H4 (cell line): ENCODE data around the gene SOD3. TPM values are rescaled to one million over a fixed set of nuclear protein-coding genes. Genes with fewer than 3 reads are reported as not detected.
A peak's percentile ranks its signal among the peaks of the same experiment; 100 is the strongest.

Source experiments
- DNase-seq: peaks from one replicate; pipeline ENCODE4 v3.0.0-alpha.2; 2015; ENCODE audit warnings: low spot score
- total RNA-seq: library from RNA; depleted of rRNA; stranded (reverse); fragments of >200 nt; shearing (Covaris generic); gene quantifications from 2 replicates; pipeline ENCODE4 v1.2.3, GENCODE V29; 2014

Gene SOD3
- total RNA-seq, 1 experiment from 2014 or later = not detected

GRCh38 chr4:24775032-24775605 lies 20.3 kb upstream of the SOD3 start:
- no peak for DNase-seq

- no peak for DNase-seq
Observed at GRCh38 chr4:24775750-24776149, 19.6 kb upstream of the SOD3 start.

GRCh38 chr4:24777536-24778463 lies 17.6 kb upstream of the SOD3 start:
- no peak for DNase-seq

GRCh38 chr4:24778464-24779225 lies 16.7 kb upstream of the SOD3 start:
- DNase-seq = peak; percentile 86

- DNase-seq = no peak
Observed at GRCh38 chr4:24780936-24781495, 14.4 kb upstream of the SOD3 start.

GRCh38 chr4:24781999-24782745 lies 13.2 kb upstream of the SOD3 start:
- peak; percentile 32 for DNase-seq

- DNase-seq = no peak
Observed at GRCh38 chr4:24783506-24783905, 11.9 kb upstream of the SOD3 start.

GRCh38 chr4:24791043-24791442 lies 4.3 kb upstream of the SOD3 start:
- DNase-seq = no peak

GRCh38 chr4:24792552-24792951 lies 2.8 kb upstream of the SOD3 start:
- DNase-seq = no peak

GRCh38 chr4:24793219-24794005 lies 2.0 kb upstream of the SOD3 start:
- peak; percentile 43 for DNase-seq

GRCh38 chr4:24794051-24794450 lies 1.3 kb upstream of the SOD3 start:
- DNase-seq = no peak

- DNase-seq = no peak
Observed at GRCh38 chr4:24794480-24794879, 893 bp upstream of the SOD3 start.

GRCh38 chr4:24795666-24796381 lies 451 bp downstream of the SOD3 start:
- DNase-seq = no peak

- DNase-seq = no peak
Observed at GRCh38 chr4:24796620-24797019, 1.2 kb downstream of the SOD3 start.

- no peak for DNase-seq
Observed at GRCh38 chr4:24798036-24798610, 2.8 kb downstream of the SOD3 start.

GRCh38 chr4:24799196-24799543 lies 3.8 kb downstream of the SOD3 start:
- no peak for DNase-seq

- DNase-seq = no peak
Observed at GRCh38 chr4:24799544-24800324, 4.4 kb downstream of the SOD3 start.

- DNase-seq = no peak
Observed at GRCh38 chr4:24800325-24800895, 5.0 kb downstream of the SOD3 start.
